GM13977 (cell line): ENCODE data around the gene PTPRO.

ENCODE experiments used
- DNase-seq: peaks from one replicate; pipeline ENCODE4 v3.0.0; 2012; ENCODE audit warnings: low spot score
- in situ Hi-C: fragments of 300-500 bp; cut with MboI; formaldehyde crosslinking; loops from one replicate; pipeline ENCODE4 v1.12.0; 2022; ENCODE audit warnings: low sequenced_read_pairs, low pct_unique_long_range_greater_than_20kb, mixed read lengths, inconsistent platforms; ENCODE audit not compliant: unreplicated experiment
- TF ChIP-seq, protein P1 (sequence below): IDR thresholded peaks from 2 replicates; pipeline ENCODE4 v1.5.1; 2012; ENCODE audit warnings: mild to moderate bottlenecking, control low read depth; ENCODE audit not compliant: insufficient read depth; ENCODE audit errors: extremely low read depth, missing control alignments

PTPRO gene

DNA sequence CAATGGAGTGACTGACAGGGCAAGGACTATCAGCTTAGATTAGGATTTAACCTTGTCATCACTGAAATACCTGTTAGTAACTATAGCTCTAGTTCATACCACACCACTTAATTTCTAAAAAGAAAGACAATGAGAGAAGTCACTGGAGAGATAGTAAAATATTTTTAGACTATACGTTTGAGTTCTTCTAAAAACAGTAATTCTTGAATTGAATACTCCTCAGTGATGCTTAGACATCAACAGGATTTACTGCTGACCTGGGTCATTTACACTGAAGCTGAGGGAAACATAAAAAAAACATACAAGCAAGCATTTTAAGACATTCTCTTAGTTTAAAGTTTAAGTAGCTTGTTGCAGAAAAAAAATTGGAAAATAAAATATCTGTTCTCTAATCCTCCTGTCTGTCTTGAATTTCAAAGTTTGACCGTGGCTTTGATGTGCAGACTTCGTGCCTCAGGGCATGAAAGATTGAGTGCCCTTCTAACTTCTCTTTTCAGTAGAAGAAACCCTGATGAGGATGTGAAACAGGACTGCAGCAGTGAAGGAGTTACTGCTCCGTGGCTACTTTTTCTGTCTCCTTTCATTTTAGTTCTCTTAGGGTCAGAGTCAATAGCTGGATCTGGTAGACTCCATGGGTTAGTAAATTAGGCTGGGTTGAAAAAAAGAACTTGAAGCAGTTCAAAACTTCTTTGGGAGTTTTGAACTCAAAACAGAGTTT is 172.2 kb downstream of the PTPRO start:
- DNase-seq = peak; percentile 15
- in situ Hi-C loops = no loop called here
- TF ChIP-seq, protein P1, sequence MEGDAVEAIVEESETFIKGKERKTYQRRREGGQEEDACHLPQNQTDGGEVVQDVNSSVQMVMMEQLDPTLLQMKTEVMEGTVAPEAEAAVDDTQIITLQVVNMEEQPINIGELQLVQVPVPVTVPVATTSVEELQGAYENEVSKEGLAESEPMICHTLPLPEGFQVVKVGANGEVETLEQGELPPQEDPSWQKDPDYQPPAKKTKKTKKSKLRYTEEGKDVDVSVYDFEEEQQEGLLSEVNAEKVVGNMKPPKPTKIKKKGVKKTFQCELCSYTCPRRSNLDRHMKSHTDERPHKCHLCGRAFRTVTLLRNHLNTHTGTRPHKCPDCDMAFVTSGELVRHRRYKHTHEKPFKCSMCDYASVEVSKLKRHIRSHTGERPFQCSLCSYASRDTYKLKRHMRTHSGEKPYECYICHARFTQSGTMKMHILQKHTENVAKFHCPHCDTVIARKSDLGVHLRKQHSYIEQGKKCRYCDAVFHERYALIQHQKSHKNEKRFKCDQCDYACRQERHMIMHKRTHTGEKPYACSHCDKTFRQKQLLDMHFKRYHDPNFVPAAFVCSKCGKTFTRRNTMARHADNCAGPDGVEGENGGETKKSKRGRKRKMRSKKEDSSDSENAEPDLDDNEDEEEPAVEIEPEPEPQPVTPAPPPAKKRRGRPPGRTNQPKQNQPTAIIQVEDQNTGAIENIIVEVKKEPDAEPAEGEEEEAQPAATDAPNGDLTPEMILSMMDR = no peak

DNA sequence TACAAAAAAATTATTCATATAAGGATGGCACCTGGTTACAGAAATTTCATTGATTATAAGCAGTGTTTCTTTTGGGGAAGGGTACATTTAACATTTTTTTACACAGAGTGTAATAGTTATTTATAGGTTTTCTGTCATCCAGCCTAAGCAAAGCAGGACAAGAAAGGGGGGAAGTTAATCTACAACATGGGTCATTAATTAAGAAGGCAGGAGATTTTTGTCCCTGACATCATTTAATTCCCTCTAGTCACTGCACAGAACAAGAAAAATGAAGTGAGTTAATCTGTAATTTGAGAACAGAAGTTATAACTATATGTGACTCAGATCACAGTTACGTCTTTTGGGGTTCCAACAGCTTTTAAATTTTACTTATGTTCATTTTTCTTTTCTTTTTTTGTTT is 173.4 kb downstream of the PTPRO start:
- in situ Hi-C loops = no loop called here
- no peak for DNase-seq
- TF ChIP-seq, protein P1 = no peak

DNA sequence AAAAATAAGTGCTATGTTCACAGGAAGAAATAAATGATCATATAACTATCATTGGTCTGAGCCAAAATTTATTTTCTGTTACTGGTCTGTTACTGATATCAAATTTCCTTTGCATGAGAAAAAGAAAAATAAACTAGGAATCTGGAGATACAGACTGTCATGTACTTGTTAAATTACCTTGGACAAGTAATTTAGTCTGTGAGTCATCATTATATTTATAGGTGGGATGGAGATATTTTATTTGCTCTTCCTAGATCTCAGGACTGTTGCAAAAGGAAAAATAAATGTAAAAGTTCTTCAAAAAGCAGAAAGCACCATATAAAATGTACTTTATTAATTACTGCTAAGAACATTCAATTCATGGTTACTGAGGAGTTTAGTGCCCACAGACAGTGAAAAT is 174.4 kb downstream of the PTPRO start:
- no peak for DNase-seq
- TF ChIP-seq, protein P1 = no peak
- in situ Hi-C loops = no loop called here

DNA sequence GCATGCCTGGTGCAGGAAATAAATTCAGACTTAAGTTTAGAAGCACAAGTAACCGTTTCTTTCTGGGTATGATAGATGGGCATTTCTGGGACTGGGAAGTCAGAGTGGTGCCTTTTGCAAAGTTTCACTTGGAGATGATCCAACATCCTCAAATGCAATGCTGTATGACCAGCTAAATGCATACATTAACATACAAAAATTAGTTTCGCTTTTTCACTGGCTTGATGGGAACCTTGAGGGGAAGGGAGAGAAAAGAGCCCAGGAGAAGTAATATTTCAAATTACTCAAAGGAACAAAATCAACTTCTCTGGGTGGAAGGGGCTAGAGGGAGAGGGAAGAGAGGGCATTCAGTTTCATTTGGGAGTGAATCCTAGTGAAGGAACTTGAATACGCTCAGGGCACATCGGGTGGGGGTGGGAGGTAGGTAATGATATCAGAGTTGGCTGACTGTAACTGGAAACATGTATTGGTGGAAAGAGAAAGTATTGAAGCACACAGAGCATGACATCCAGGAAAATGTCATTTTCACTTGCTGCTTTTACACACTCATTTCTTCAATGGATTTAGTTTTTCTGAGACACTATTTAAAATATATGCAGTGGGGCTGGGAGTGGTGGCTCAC is 175.5 kb downstream of the PTPRO start:
- in situ Hi-C loops = no loop called here
- TF ChIP-seq, protein P1 = no peak
- no peak for DNase-seq

DNA sequence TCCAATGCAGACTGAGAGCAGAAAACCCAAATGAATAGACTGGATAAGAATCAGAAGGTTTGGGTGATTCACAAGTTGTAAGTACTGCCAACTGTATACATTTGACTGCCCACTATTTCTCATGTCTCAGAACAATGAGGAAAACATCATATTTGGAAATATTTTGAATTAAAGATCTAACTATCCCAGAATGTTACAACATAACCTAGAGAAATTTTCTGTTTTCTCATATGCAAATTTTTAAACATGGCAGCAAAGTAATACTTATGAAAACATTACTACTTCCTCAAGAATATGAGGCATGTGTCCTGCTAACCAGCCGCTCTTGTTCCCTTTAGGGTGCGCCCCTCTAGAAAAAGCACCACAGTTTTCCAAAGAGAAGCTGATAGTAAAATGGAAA is 179.9 kb downstream of the PTPRO start:
- TF ChIP-seq, protein P1 = no peak
- DNase-seq = no peak
- in situ Hi-C loops = no loop called here

DNA sequence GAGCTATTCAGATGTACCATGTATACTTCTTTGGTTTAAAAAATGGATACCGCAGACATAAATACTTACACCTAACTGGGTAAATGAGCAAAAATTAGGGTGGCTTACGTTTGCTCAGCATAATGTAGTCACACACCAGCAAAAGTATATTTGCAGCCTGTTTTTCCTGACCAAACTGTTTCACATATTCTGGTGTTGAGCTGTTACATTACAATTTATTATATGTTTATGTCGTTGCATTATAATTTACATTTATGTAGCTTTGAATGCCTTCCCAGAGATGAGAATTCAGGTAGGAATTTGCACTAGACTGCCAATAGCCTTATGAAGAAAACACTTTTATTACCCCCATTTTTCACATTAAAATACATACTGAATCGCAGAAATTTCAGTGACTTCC is 183.3 kb downstream of the PTPRO start:
- in situ Hi-C loops = no loop called here
- DNase-seq = no peak
- TF ChIP-seq, protein P1 = no peak

DNA sequence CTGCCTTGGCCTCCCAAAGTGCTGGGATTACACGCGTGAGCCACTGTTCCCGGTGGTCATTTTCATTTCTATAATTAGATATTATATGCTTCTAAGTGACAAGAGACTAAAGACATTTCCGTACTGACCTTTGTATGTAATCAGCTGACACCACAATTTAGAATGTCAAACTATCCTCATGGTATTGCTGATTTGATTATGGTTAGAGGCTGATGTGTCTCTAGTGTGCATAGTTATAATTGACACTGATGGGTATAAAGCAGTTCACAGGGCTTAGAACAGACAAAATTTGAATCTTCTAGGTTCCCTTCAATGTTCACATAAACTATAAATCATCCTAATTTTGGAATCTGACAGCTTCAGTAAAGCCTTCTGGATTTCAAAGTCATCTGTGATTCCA is 192.7 kb downstream of the PTPRO start:
- in situ Hi-C loops = no loop called here
- TF ChIP-seq, protein P1 = no peak

More for the DNA sequence above, 192.7 kb downstream of the PTPRO start:
- DNase-seq = no peak
